Endothelial cell of umbilical vein (primary cell): ENCODE results near the gene SUMF1. TPM values are rescaled to one million over a fixed set of nuclear protein-coding genes. Genes with fewer than 3 reads are reported as not detected.

Source experiments
- BruUV-seq: library from RNA; stranded (reverse); fragments of 400-500 nt; replicated peaks from 2 replicates; lab custom pipeline; 2021; lab: Mats Ljungman, UMichigan
- CTCF ChIA-PET: fragments of 300-600, 350-600 bp; sonication (Branson Sonifier 250); formaldehyde crosslinking; loops from one replicate; lab custom pipeline; 2021; ENCODE audit warnings: antibody characterized with exemption, inconsistent platforms; lab: Charles Lee
- POLR2A ChIA-PET: fragments of 300-600, 350-600 bp; sonication (Branson Sonifier 250); formaldehyde crosslinking; loops from one replicate; lab custom pipeline; 2021; ENCODE audit warnings: antibody characterized with exemption, inconsistent platforms; lab: Charles Lee
- DNase-seq: peaks from one replicate; pipeline ENCODE4 v3.0.0-alpha.2; 2011; ENCODE audit warnings: low read depth, low spot score
- FAIRE-seq: peaks from 2 replicates; lab custom pipeline; 2011; peaks lifted over from hg19 to GRCh38; lab: Jason Lieb, UNC
- H2AFZ ChIP-seq: 2 replicates; pipeline ENCODE4 v1.6.0; 2012; ENCODE audit warnings: low read depth, low read length, control low read depth, inconsistent platforms
- H3K27ac ChIP-seq: 2 replicates; pipeline ENCODE4 v1.5.1; 2011; ENCODE audit warnings: low read depth, mild to moderate bottlenecking, control low read depth, low read length, moderate library complexity; ENCODE audit not compliant: insufficient read depth
- H3K27me3 ChIP-seq, 2 experiments: 2 replicates each; pipeline versions ENCODE4 v1.6.0 to v1.6.1; 2011; ENCODE audit warnings: low read length in 2 of 2, mixed read lengths in 1 of 2; ENCODE audit not compliant: control insufficient read depth in 2 of 2, insufficient read depth in 2 of 2
- H3K36me3 ChIP-seq, 2 experiments: 2 replicates in 1 of 2; 3 replicates in 1 of 2; pipeline ENCODE4 v1.5.1; 2011; ENCODE audit warnings: low read length in 2 of 2, mild to moderate bottlenecking in 1 of 2, moderate library complexity in 1 of 2; ENCODE audit not compliant: control insufficient read depth in 2 of 2, insufficient read depth in 2 of 2; ENCODE audit errors: extremely low read depth in 1 of 2
- H3K4me1 ChIP-seq: 3 replicates; pipeline ENCODE4 v1.5.1; 2011; ENCODE audit warnings: mild to moderate bottlenecking, low read length; ENCODE audit not compliant: control insufficient read depth, insufficient read depth; ENCODE audit errors: extremely low read depth
- H3K4me2 ChIP-seq: 2 replicates; pipeline ENCODE4 v1.6.1; 2011; ENCODE audit warnings: low read length, control low read depth, mixed read lengths; ENCODE audit not compliant: insufficient read depth
- H3K4me3 ChIP-seq, 3 experiments: fragments of 200-600 bp in 1 of 3; sonication (generic), shearing (Covaris generic) in 1 of 3; replicated peaks in 1 of 3; 2 replicates each; pipeline ENCODE4 v1.5.1; 2011 to 2016; ENCODE audit warnings: control low read depth in 3 of 3, low read length in 3 of 3, mild to moderate bottlenecking in 2 of 3, inconsistent platforms in 1 of 3, low read depth in 1 of 3, moderate library complexity in 1 of 3; ENCODE audit not compliant: insufficient read depth in 1 of 3
- H3K79me2 ChIP-seq: 2 replicates; pipeline ENCODE4 v1.6.0; 2012; ENCODE audit warnings: low read length, inconsistent platforms; ENCODE audit not compliant: control insufficient read depth, insufficient read depth
- H3K9ac ChIP-seq: replicated peaks from 2 replicates; pipeline ENCODE3; 2011; ENCODE audit warnings: low read length, control low read depth; ENCODE audit not compliant: insufficient read depth; ENCODE audit errors: extremely low read depth
- H3K9me1 ChIP-seq: replicated peaks from 3 replicates; pipeline ENCODE4 v1.6.0; 2011; ENCODE audit warnings: mild to moderate bottlenecking, low read length; ENCODE audit not compliant: control insufficient read depth, insufficient read depth; ENCODE audit errors: extremely low read depth
- H3K9me3 ChIP-seq: replicated peaks from 2 replicates; pipeline ENCODE4 v1.5.1; 2012; ENCODE audit warnings: low read length, inconsistent platforms; ENCODE audit not compliant: control insufficient read depth, insufficient read depth
- H4K20me1 ChIP-seq: replicated peaks from 2 replicates; pipeline ENCODE3; 2011; ENCODE audit warnings: mild to moderate bottlenecking, low read length; ENCODE audit not compliant: control insufficient read depth, insufficient read depth; ENCODE audit errors: extremely low read depth
- EZH2 ChIP-seq: IDR thresholded peaks from 2 replicates; pipeline ENCODE4 v1.6.1; 2012; ENCODE audit warnings: borderline replicate concordance, low read depth, mild to moderate bottlenecking, moderate library complexity, low read length, inconsistent platforms; ENCODE audit not compliant: severe bottlenecking
- FOS ChIP-seq: IDR thresholded peaks from 2 replicates; pipeline ENCODE4 v1.6.1; 2011; ENCODE audit warnings: mild to moderate bottlenecking, low read length, moderate library complexity, borderline replicate concordance; ENCODE audit not compliant: insufficient read depth
- GATA2 ChIP-seq: IDR thresholded peaks from 2 replicates; pipeline ENCODE4 v1.7.0; 2011; ENCODE audit warnings: low read depth, mild to moderate bottlenecking, moderate library complexity, mixed read lengths, low read length; ENCODE audit not compliant: insufficient read length, insufficient read depth
- JUN ChIP-seq: IDR thresholded peaks from 2 replicates; pipeline ENCODE4 v1.6.1; 2011; ENCODE audit warnings: borderline replicate concordance, low read depth; ENCODE audit not compliant: insufficient read length, insufficient read depth
- MYC ChIP-seq: IDR thresholded peaks from one replicate; pipeline ENCODE4 v1.6.1; 2011; ENCODE audit warnings: mild to moderate bottlenecking, low read depth, low read length
- POLR2A ChIP-seq: IDR thresholded peaks from 2 replicates; pipeline ENCODE4 v1.6.1; 2012; ENCODE audit warnings: low read depth, mild to moderate bottlenecking, control low read depth, low read length
- POLR2AphosphoS5 ChIP-seq: IDR thresholded peaks from 2 replicates; pipeline ENCODE4 v1.6.1; 2012; ENCODE audit warnings: low read depth, mild to moderate bottlenecking, control low read depth, low read length, moderate library complexity; ENCODE audit not compliant: insufficient read depth
- dilution Hi-C: fragments of 300-500 bp; cut with MboI; formaldehyde crosslinking; loops from one replicate; pipeline ENCODE4 v1.15.0; 2019; ENCODE audit warnings: low sequenced_read_pairs; ENCODE audit not compliant: extremely low pct_ligation_motif_present
- intact Hi-C: fragments of 100-400 bp; cut with micrococcal nuclease; formaldehyde crosslinking; loops from one replicate; pipeline ENCODE4 v1.10.0; 2022
- polyA plus RNA-seq, 4 experiments: library from polyadenylated mRNA; depleted of rRNA in 3 of 4; stranded (reverse) in 3 of 4; unstranded in 1 of 4; fragments of >200 nt; gene quantifications; 2 replicates each; pipeline versions ENCODE4 v1.2.1 to v1.2.3, GENCODE V29; 2011 to 2012; ENCODE audit warnings: missing spikeins in 1 of 4
- total RNA-seq: library from RNA; stranded (reverse); gene quantifications from 2 replicates; pipeline ENCODE4 v1.2.3, GENCODE V29; 2021
- TF ChIP-seq, protein P1 (sequence below), 2 donors: IDR thresholded peaks; 1 replicate in 1 of 2; 2 replicates in 1 of 2; pipeline ENCODE4 v1.5.1; 2011; ENCODE audit warnings: low read length in 2 of 2, mild to moderate bottlenecking in 2 of 2, moderate library complexity in 2 of 2, control low read depth in 1 of 2, inconsistent platforms in 1 of 2, low read depth in 1 of 2; ENCODE audit not compliant: insufficient read depth in 1 of 2; ENCODE audit errors: extremely low read depth in 1 of 2
- TF ChIP-seq, protein P2 (sequence below): IDR thresholded peaks from 2 replicates; pipeline ENCODE4 v1.6.1; 2011; ENCODE audit not compliant: insufficient read depth, insufficient read length

The SUMF1 gene
- total and polyA plus RNA-seq, 2 donors (not counting 3 experiments of a cell fraction or from before 2014, with no cell fraction given) = 31.5 to 46.8 TPM

DNA sequence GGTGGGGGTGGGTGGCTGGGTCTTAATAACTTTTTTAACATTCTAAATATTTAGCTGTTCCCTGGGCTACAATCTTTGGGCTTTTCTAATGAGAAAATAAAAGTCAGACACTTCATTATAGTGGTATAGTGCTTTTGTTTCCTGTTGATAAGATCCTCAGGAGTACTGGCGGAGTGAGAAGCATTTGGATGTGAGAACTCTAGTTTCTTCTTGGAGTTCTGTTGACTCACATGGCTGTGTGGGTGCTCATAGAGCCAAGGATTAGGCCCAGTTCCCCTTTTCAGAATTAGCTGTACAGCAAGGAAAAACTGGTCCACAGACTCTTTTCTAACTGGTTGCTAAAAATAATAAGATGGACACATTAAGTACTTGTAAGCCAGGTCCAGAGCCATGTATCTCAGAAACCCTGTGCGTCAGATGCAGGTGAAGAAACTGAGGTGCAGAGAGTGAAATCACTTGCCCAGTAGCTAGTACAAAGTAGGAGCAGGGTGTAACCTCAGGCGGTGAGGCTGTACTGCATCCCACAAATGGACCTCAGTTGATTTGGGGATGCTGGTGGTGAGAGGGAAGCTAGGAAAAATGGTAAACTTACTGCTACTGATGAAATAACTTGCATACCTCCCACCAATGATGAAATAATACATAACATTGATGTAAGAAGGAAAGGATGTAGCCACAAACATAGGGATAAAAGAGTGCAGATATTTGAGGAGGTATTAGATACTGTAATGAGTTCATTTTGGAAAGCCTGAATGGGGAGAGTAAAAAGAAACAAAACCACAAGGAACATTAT is 28.4 kb upstream of the SUMF1 start:
- intact Hi-C loops (loop anchor here (10.0 kb wide), 1 partner anchor 1321 kb away; the partner anchor contains the start of gene CRBN), dilution Hi-C loops (no loop called here)
- Histone ChIP-seq H3K9me3 (no peaks in the 10 kb centered on the region), H3K4me2 (peak overlapping the region; percentile 95), H3K27ac (no peak overlapping the region), H2AFZ (no peak overlapping the region), H3K4me1 (peaks cover 24% of the 10 kb centered on the region), H3K79me2 (no peaks in the 10 kb centered on the region), H4K20me1 (no peaks in the 10 kb centered on the region), H3K36me3 (no peaks in the 10 kb centered on the region), H3K4me3 (no peak overlapping the region), H3K27me3 (no peaks in the 10 kb centered on the region), H3K9me1 (no peaks in the 10 kb centered on the region), H3K9ac (no peak overlapping the region)
- ChIA-PET POLR2A (interaction anchor here (0.7 kb wide), 1 partner anchor 144 kb away, joined by 3 read pairs; no protein-coding TSS in a partner anchor), CTCF (interaction anchor here (1.1 to 8.6 kb wide), 6 partner anchors 10 to 145 kb away, joined by 3 to 111 read pairs (median 6); no protein-coding TSS in a partner anchor)
- FAIRE-seq (no peak), DNase-seq (peak; percentile 77)
- TF ChIP-seq GATA2 (no peak), FOS (no peak), EZH2 (no peak), POLR2A (no peak), JUN (no peak), POLR2AphosphoS5 (no peak), MYC (no peak)
- TF ChIP-seq, protein P1, sequence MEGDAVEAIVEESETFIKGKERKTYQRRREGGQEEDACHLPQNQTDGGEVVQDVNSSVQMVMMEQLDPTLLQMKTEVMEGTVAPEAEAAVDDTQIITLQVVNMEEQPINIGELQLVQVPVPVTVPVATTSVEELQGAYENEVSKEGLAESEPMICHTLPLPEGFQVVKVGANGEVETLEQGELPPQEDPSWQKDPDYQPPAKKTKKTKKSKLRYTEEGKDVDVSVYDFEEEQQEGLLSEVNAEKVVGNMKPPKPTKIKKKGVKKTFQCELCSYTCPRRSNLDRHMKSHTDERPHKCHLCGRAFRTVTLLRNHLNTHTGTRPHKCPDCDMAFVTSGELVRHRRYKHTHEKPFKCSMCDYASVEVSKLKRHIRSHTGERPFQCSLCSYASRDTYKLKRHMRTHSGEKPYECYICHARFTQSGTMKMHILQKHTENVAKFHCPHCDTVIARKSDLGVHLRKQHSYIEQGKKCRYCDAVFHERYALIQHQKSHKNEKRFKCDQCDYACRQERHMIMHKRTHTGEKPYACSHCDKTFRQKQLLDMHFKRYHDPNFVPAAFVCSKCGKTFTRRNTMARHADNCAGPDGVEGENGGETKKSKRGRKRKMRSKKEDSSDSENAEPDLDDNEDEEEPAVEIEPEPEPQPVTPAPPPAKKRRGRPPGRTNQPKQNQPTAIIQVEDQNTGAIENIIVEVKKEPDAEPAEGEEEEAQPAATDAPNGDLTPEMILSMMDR (IDR thresholded peaks at IDR 0.05; ENCODE audit: extremely low read depth in 1 of 2, insufficient read depth in 1 of 2, low read depth in 1 of 2, low read length in 2 of 2) = no peak
- TF ChIP-seq, protein P2, sequence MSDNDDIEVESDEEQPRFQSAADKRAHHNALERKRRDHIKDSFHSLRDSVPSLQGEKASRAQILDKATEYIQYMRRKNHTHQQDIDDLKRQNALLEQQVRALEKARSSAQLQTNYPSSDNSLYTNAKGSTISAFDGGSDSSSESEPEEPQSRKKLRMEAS = no peak
- BruUV-seq = no TSS peak
